Panc1 (cell line): ENCODE data around the gene SYF2.

ENCODE experiments used
- POLR2AphosphoS5 ChIP-seq: IDR thresholded peaks from 2 replicates; pipeline ENCODE4 v1.6.1; 2012; ENCODE audit warnings: mild to moderate bottlenecking, low read depth, low read length, moderate library complexity
- SIN3A ChIP-seq: IDR thresholded peaks from 2 replicates; pipeline ENCODE4 v1.6.1; 2012; ENCODE audit warnings: low read depth, mild to moderate bottlenecking, low read length, moderate library complexity, borderline replicate concordance; ENCODE audit not compliant: insufficient read depth
- TCF7L2 ChIP-seq: IDR thresholded peaks from 2 replicates; pipeline ENCODE4 v1.6.1; 2011; ENCODE audit warnings: mild to moderate bottlenecking, low read depth, low read length, inconsistent platforms
- TF ChIP-seq, protein P1 (sequence below): fragments of 450-650 bp; IDR thresholded peaks from 2 replicates; pipeline ENCODE4 v1.5.1; 2017; ENCODE audit warnings: mild to moderate bottlenecking
- TF ChIP-seq, protein P2 (sequence below), 2 experiments: IDR thresholded peaks; 2 replicates each; pipeline ENCODE4 v1.6.1; 2011 to 2012; ENCODE audit warnings: low read depth in 2 of 2, control low read depth in 1 of 2, low read length in 1 of 2, mild to moderate bottlenecking in 1 of 2, moderate library complexity in 1 of 2; ENCODE audit not compliant: insufficient read depth in 1 of 2

DNA sequence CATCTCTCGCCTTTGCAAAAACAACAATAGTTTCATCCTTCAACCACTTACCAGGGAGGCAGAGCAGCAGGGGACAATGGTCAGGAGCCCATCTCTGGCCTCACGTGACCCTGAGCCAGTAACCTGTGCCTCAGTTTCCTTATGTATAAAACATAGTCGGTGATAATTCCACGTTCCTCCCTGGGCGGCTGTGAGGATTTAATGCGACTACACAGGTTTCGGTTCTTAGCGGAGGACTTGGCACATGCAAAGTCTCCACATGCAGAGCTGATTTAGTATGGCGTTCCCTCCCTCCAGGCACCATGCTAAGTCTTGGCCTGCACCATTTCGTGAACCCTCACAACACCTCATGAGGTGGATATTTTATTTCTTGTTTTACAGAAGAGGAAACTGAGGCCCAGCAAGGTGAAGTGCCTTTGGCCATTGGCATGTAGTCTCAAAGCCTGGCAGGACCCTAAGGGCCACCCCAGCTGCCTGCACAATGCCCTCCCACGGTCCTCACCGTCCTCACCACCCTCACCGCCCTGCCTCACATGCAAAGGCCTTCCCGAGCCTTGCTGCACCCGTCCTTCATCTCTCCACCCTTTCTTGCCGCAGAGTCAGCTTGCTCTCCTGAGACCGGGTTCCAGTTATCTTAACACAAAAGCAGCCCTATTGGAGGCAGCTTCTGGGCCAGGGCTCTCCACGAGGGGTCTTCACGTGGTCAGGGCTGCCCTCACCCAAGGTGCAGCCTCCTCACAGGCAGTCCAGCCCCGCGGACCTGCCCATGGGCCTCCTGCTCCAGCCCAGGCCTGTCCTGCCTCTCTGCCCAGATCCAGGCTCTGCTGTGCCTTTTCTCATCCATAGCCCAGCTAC is 48.9 kb downstream of the SYF2 start:
- TF ChIP-seq, protein P1, sequence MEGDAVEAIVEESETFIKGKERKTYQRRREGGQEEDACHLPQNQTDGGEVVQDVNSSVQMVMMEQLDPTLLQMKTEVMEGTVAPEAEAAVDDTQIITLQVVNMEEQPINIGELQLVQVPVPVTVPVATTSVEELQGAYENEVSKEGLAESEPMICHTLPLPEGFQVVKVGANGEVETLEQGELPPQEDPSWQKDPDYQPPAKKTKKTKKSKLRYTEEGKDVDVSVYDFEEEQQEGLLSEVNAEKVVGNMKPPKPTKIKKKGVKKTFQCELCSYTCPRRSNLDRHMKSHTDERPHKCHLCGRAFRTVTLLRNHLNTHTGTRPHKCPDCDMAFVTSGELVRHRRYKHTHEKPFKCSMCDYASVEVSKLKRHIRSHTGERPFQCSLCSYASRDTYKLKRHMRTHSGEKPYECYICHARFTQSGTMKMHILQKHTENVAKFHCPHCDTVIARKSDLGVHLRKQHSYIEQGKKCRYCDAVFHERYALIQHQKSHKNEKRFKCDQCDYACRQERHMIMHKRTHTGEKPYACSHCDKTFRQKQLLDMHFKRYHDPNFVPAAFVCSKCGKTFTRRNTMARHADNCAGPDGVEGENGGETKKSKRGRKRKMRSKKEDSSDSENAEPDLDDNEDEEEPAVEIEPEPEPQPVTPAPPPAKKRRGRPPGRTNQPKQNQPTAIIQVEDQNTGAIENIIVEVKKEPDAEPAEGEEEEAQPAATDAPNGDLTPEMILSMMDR, result no peak
- no peak for TF ChIP-seq POLR2AphosphoS5
- TF ChIP-seq SIN3A, result no peak
- no peak for TF ChIP-seq TCF7L2
- TF ChIP-seq, protein P2, sequence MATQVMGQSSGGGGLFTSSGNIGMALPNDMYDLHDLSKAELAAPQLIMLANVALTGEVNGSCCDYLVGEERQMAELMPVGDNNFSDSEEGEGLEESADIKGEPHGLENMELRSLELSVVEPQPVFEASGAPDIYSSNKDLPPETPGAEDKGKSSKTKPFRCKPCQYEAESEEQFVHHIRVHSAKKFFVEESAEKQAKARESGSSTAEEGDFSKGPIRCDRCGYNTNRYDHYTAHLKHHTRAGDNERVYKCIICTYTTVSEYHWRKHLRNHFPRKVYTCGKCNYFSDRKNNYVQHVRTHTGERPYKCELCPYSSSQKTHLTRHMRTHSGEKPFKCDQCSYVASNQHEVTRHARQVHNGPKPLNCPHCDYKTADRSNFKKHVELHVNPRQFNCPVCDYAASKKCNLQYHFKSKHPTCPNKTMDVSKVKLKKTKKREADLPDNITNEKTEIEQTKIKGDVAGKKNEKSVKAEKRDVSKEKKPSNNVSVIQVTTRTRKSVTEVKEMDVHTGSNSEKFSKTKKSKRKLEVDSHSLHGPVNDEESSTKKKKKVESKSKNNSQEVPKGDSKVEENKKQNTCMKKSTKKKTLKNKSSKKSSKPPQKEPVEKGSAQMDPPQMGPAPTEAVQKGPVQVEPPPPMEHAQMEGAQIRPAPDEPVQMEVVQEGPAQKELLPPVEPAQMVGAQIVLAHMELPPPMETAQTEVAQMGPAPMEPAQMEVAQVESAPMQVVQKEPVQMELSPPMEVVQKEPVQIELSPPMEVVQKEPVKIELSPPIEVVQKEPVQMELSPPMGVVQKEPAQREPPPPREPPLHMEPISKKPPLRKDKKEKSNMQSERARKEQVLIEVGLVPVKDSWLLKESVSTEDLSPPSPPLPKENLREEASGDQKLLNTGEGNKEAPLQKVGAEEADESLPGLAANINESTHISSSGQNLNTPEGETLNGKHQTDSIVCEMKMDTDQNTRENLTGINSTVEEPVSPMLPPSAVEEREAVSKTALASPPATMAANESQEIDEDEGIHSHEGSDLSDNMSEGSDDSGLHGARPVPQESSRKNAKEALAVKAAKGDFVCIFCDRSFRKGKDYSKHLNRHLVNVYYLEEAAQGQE (IDR thresholded peaks at IDR 0.05; ENCODE audit: insufficient read depth in 1 of 2, low read depth in 2 of 2, low read length in 1 of 2), result no peak
